Mesodermal cell (in vitro differentiated cells): ENCODE data around the gene LRRC27. TPM values are rescaled to one million over a fixed set of nuclear protein-coding genes. Genes with fewer than 3 reads are reported as not detected.

Experiments
- H3K27ac ChIP-seq: 2 replicates; pipeline ENCODE4 v1.7.0; 2013; ENCODE audit warnings: mild to moderate bottlenecking, low read depth, low read length, moderate library complexity; ENCODE audit not compliant: severe bottlenecking
- H3K36me3 ChIP-seq: 2 replicates; pipeline ENCODE4 v1.7.1; 2013; ENCODE audit warnings: mild to moderate bottlenecking, low read length, moderate library complexity; ENCODE audit not compliant: control insufficient read depth, insufficient read depth
- H3K4me1 ChIP-seq: one replicate; pipeline ENCODE4 v1.7.1; 2013; ENCODE audit warnings: mild to moderate bottlenecking, low read length; ENCODE audit not compliant: insufficient read depth, control insufficient read depth, poor library complexity, severe bottlenecking
- H3K4me3 ChIP-seq: 2 replicates; pipeline ENCODE4 v1.7.0; 2013; ENCODE audit warnings: low read length, control low read depth, mild to moderate bottlenecking; ENCODE audit not compliant: insufficient read depth, poor library complexity, severe bottlenecking; ENCODE audit errors: extremely low read depth
- H3K9me3 ChIP-seq: 2 replicates; pipeline ENCODE4 v1.7.1; 2013; ENCODE audit warnings: mild to moderate bottlenecking, low read length, moderate library complexity; ENCODE audit not compliant: control insufficient read depth
- WGBS, 2 experiments: methylation state at CpG; one replicate each; pipeline ENCODE4 v1.1.5; 2013; ENCODE audit warnings: missing lambda C conversion rate in 2 of 2; ENCODE audit not compliant: insufficient coverage in 2 of 2; 5-methylcytosine and 5-hydroxymethylcytosine counted together
- polyA plus RNA-seq, 2 experiments: library from polyadenylated mRNA; stranded (reverse); fragments of 50-300 nt; gene quantifications; one replicate each; pipeline ENCODE4 v1.2.3, GENCODE V29; 2013

LRRC27 gene
- polyA plus RNA-seq (2013, experiment 1 of 2), result 13.2 TPM
- 10.7 TPM for polyA plus RNA-seq (2013, experiment 2 of 2)

DNA sequence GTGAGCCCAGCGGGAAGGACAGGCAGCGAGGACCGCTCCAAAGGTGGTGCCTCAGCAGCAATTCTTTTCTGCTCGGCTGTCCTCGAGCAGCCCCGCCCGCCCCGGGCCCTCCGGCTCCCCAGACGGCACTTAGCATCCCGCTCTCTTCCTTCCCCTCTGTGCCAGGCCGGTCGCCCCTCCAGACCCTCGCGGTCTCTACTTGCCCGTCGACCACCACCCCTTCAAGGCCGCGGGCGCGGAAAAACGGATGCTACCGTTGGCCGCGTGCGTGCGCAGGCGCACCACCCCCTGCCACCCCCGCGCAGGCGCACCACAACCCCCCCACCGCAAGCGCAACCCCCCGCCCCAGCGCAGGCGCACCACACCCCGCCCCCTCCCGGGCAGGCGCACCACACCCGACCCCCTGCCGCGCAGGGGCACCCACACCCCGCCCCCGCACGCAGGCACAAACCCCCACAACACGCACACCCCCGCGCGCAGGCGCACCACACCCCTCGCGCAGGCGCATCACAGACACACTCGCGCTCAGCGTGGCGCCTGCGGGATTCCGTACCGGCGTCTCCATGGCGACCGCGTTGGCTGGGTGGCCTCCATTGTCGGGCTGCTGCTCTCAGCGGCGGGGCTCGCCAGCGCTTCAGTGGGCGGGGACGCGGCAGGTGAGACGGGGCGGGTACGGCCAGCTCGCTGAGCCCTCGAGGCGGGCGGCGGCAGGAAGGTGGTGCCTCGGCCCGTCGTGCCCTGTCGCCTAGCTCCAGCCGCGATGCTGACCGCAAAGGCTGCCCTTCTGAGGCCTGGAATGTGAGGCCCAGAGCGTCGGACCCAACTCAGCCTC is at the start of gene LRRC27:
LRRC27 (plus strand) TSS at position 593 of the 832 bp plus-strand sequence. CDS start 1,332 bp downstream, outside the sequence.
- peak within 1 kb of the TSS; percentile 94 for H3K4me3 ChIP-seq
- H3K27ac ChIP-seq, result peak within 1 kb of the TSS; percentile 60
- peaks cover 24% of the 10 kb centered on the region for H3K36me3 ChIP-seq
- peaks cover 18% of the 10 kb centered on the region for H3K4me1 ChIP-seq
- no peaks in the 10 kb centered on the region for H3K9me3 ChIP-seq
- WGBS, 2 experiments, result 1 to 2% methylated on average over 26 to 57 of the region's 89 CpGs

DNA sequence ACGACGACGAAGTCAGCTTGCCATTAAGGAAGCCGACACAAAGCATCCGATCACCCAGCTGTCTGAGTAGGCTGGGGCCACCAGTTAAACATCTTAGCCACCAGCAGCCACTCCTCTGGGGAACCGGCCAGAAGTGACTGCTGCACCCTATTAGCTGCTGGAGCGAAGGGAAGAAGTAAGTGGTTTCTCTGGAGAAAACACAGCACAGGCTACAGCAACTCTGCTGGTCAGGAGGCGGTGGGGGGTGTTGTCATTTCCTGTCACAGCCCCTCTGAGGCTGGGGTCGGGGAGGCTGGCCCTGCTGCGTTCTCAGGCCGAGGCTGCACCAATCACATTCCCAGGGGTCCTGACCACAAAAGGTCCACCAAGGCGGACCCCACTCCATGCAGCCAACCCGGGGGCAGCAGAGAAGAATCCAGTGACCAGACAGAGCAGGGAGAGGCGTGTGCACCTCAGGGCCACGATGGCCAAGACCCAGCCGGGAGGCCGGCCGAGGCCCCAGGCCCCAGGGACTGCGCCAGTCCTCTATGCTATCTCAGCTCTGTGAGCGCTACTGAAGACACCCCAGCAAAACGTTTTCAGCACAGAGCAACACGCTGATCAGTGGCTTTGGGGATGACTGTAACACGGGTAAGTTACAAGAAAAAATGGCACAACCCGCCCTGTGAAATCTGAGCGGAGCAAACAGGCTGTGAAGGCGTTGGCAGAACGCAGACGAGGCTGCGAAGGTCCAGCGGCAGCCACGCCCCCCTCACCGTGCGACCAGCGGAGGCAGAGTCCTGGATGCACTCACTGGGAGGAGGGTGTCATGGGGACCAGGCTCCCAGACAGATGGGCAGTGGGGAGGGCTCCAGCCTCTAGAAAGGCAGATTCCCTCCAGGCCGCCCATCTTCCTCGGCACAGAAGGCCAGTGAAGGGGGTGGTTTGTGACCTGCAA is 49.1 kb upstream of the LRRC27 start:
- H3K4me1 ChIP-seq, result no peaks in the 10 kb centered on the region
- 76 to 82% methylated on average over 34 to 36 of the region's 36 CpGs for WGBS, 2 experiments

DNA sequence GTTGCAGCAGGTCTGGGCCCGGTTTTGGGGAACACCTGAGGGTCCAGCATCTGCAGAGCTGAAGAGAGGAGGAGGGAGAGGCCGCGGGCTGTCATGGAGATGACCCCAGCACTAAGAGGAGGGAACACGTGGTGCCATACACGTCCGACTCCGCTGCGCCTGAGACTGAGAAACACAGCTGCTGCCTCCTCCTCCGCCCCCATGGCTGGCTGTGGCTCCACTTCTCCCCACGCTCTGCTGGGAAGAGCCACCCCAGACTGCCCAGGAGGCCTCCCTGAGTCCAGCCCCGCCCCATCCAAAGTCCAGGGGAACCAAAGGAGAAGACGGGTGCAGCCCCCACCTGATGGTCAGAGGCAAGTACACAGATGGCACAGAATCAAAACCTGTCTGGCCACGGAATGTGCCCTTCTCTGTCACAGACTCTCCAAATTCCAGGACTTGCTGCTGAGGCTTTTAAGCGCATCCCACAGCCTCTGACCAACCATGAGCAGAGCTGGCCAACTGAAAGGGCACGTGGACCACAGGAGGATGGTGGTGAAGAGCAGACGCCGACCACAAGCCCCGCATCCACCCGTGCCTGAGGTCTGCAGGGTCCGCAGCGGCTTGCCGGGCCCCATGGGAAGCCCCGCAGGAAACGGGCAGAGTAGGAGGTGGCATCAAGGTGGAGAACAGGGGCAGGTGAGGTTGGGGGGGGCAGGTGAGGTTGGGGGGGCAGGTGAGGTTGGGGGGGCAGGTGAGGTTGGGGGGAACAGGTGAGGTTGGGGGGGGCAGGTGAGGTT is 48.2 kb upstream of the LRRC27 start:
- Histone ChIP-seq H3K4me1 (no peaks in the 10 kb centered on the region), H3K27ac (no peak overlapping the region), H3K9me3 (peaks cover 2% of the 10 kb centered on the region), H3K36me3 (no peaks in the 10 kb centered on the region), H3K4me3 (no peak overlapping the region)
- 92 to 93% methylated on average over 21 of the region's 24 CpGs for WGBS, 2 experiments

More for the DNA sequence above, 49.1 kb upstream of the LRRC27 start:
- Histone ChIP-seq H3K27ac (no peak overlapping the region), H3K36me3 (no peaks in the 10 kb centered on the region), H3K4me3 (no peak overlapping the region), H3K9me3 (no peaks in the 10 kb centered on the region)

DNA sequence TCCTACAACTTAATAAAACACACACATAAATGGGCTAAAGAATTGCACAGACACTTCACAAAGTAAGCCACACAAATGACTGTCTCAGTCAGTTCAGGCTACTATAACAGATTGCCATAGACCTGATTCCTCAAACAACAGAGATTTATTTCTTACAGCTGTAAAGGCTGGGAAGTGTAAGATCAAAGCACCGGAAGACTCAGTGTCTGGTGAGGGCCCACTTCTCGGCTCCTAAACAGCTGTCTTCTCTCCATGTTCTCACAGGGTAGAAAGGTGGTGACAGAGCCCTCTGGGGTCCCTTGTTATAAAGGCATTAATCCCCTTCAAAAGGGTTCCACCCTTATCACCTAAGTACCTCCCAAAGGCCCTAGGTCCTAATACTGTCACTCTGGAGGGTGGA is 42.6 kb upstream of the LRRC27 start:
- H3K4me1 ChIP-seq, result peaks cover 8% of the 10 kb centered on the region
- H3K4me3 ChIP-seq, result no peak overlapping the region
- H3K36me3 ChIP-seq, result no peaks in the 10 kb centered on the region
- H3K9me3 ChIP-seq, result peaks cover 10% of the 10 kb centered on the region
- H3K27ac ChIP-seq, result no peak overlapping the region
- 86 to 90% methylated on average over 1 to 2 of the region's 2 CpGs for WGBS, 2 experiments

GRCh38 chr10:132290631-132291030 is 41.4 kb upstream of the LRRC27 start:
- Histone ChIP-seq H3K36me3 (no peaks in the 10 kb centered on the region), H3K27ac (no peak overlapping the region), H3K4me1 (peaks cover 8% of the 10 kb centered on the region), H3K4me3 (no peak overlapping the region), H3K9me3 (peaks cover 10% of the 10 kb centered on the region)
- WGBS, 2 experiments, result 91 to 100% methylated on average over 1 to 6 of the region's 6 CpGs

DNA sequence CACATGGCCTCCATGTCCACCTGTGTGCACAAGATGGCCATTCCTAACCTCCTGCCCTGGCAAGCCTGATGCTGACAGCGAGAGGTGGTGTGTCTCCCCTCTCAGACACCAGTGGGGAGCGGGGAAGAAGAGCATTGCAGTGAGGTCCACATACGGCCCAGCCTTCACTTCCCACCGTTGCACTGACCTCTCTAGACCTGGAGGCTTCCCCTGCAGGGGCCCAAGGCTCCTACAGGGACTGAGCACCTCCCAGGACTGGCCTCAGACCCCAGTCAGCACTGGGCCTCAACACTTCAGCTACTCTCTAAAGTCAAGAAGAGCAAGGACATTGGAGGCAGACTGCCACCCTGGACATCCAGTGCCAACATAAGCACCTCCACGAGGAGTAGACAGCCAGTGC is 40.2 kb upstream of the LRRC27 start:
- Histone ChIP-seq H3K27ac (no peak overlapping the region), H3K36me3 (no peaks in the 10 kb centered on the region), H3K4me3 (no peak overlapping the region), H3K4me1 (peaks cover 8% of the 10 kb centered on the region), H3K9me3 (peaks cover 10% of the 10 kb centered on the region)
- WGBS, 2 experiments, result 79 to 89% methylated on average over 5 of the region's 5 CpGs

DNA sequence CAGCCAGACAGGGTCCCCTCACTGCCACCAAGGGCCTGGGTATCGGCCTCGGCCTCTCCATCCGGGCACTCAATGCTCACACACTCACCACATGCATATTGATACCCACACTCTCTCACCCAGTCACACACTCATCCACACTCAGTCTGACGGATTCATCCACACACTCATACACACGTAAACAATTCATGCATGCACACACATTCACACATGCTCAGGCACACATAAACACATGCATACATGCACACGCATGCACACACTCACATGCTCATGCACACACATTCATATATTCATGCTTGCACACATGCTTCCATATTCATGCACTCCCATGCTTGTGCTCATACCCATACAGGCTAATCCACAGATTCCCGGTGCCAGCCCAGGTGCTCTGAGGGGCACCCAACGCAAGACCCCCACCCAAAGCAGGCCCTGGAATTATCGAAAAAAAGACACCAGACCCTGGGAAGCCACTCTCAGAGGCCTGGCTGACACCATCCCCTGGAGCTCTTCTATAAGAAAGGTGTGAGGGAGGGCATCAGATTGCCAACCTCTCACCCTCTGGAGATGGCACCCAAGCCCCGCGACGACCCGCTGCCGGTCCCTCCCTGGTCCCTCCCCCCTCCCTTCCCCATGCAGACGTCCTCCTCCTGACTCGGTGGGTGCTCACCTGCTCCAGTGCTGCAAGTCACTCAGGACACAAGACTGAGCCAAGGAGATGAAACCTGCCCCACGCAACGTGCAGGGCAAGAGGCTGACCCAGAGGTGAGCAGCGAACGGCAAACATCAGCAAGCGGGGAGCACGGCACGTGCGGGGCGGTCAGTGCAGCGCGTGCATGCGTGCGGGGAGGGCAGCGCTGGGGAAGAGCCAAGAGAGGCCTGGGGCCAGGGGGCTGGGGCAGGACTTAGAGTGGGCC is 39.4 kb upstream of the LRRC27 start:
- Histone ChIP-seq H3K4me1 (peaks cover 8% of the 10 kb centered on the region), H3K36me3 (no peaks in the 10 kb centered on the region), H3K9me3 (peaks cover 10% of the 10 kb centered on the region), H3K4me3 (no peak overlapping the region), H3K27ac (no peak overlapping the region)
- WGBS, 2 experiments, result 89 to 91% methylated on average over 23 to 26 of the region's 30 CpGs

DNA sequence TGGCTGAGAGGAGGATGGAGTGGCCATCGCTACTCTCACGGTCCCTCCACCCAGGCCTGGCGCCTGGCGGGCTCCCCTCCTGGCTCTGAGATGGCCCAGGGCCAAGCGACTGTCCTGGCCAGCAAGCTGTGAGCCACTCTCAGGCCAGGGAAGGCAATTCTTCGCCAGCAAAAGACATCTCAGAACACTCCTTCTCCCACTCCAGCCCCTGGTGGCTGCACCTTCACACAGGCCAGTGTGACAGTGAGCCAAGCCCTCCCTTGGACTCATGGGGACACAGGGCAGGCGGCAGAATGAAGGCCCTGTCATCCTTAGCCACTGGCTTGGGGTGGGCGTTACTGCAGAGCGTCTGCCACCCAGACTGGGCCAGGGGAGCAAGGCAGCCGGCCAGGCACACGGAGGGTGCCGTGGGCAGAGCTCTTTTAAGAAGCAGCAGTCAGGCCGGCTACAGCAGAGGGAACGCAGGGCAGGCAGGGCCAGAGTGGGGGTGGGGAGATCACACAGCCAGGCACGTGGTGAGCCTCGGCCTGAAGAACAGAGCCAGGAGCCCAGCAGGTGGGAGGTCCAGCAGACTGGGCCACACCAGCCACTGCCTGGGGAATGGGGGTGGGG is 38.7 kb upstream of the LRRC27 start:
- Histone ChIP-seq H3K27ac (no peak overlapping the region), H3K36me3 (no peaks in the 10 kb centered on the region), H3K4me1 (peaks cover 8% of the 10 kb centered on the region), H3K4me3 (no peak overlapping the region), H3K9me3 (peaks cover 10% of the 10 kb centered on the region)
- 57 to 59% methylated on average over 15 to 16 of the region's 16 CpGs for WGBS, 2 experiments

GRCh38 chr10:132293813-132294520 is 38.0 kb upstream of the LRRC27 start:
- Histone ChIP-seq H3K4me3 (no peak overlapping the region), H3K27ac (no peak overlapping the region), H3K36me3 (no peaks in the 10 kb centered on the region), H3K9me3 (peaks cover 5% of the 10 kb centered on the region), H3K4me1 (peaks cover 8% of the 10 kb centered on the region)
- 75 to 77% methylated on average over 23 to 25 of the region's 25 CpGs for WGBS, 2 experiments
